Hepatocyte (in vitro differentiated cells): ENCODE results near the gene LGALS4. TPM values are rescaled to one million over a fixed set of nuclear protein-coding genes. Genes with fewer than 3 reads are reported as not detected.
"Not testable (repeated sequence)": the region's sequence is repeated elsewhere in the genome, so short reads cannot be mapped to it uniquely, and the experiment has no call there.

Experiments used
- DNase-seq: peaks from one replicate; pipeline ENCODE4 v3.0.0-alpha.2; 2016; ENCODE audit warnings: low spot score
- H2AFZ ChIP-seq: fragments of 200-600 bp; sonication (generic); 2 replicates; pipeline ENCODE4 v1.6.0; 2016; ENCODE audit warnings: antibody characterized with exemption, mild to moderate bottlenecking
- H3K27ac ChIP-seq: fragments of 200-600 bp; sonication (generic); 2 replicates; pipeline ENCODE4 v1.5.1; 2016; ENCODE audit warnings: mild to moderate bottlenecking
- H3K27me3 ChIP-seq: fragments of 200-600 bp; sonication (generic); 2 replicates; pipeline ENCODE4 v1.6.1; 2016
- H3K36me3 ChIP-seq: fragments of 200-600 bp; sonication (generic); replicated peaks from 2 replicates; pipeline ENCODE4 v1.5.1; 2016; ENCODE audit warnings: low read depth; ENCODE audit not compliant: insufficient read depth
- H3K4me1 ChIP-seq: fragments of 200-600 bp; sonication (generic); 2 replicates; pipeline ENCODE4 v1.5.1; 2016; ENCODE audit warnings: mild to moderate bottlenecking, moderate library complexity; ENCODE audit not compliant: insufficient read depth
- H3K4me2 ChIP-seq: fragments of 200-600 bp; sonication (generic); 2 replicates; pipeline ENCODE4 v1.6.0; 2016
- H3K4me3 ChIP-seq: fragments of 200-600 bp; sonication (generic); 2 replicates; pipeline ENCODE4 v1.5.1; 2016; ENCODE audit warnings: mild to moderate bottlenecking
- H3K79me2 ChIP-seq: fragments of 200-600 bp; sonication (generic); 2 replicates; pipeline ENCODE4 v1.6.0; 2017; ENCODE audit warnings: mild to moderate bottlenecking
- H3K9me2 ChIP-seq: fragments of 200-600 bp; sonication (generic); replicated peaks from 2 replicates; pipeline ENCODE4 v1.6.0; 2017; ENCODE audit warnings: mild to moderate bottlenecking; ENCODE audit not compliant: insufficient read depth
- H3K9me3 ChIP-seq: fragments of 200-600 bp; sonication (generic); 2 replicates; pipeline ENCODE4 v1.5.1; 2016; ENCODE audit warnings: low read depth, mild to moderate bottlenecking
- H4K20me1 ChIP-seq: fragments of 200-600 bp; sonication (generic); 2 replicates; pipeline ENCODE4 v1.6.0; 2016; ENCODE audit warnings: mild to moderate bottlenecking; ENCODE audit not compliant: insufficient read depth, poor library complexity, severe bottlenecking
- CTCF ChIP-seq: fragments of 200-600 bp; sonication (generic); IDR thresholded peaks from 2 replicates; pipeline ENCODE4 v1.5.1; 2016; ENCODE audit warnings: antibody characterized with exemption, mild to moderate bottlenecking; ENCODE audit not compliant: poor library complexity
- EZH2 ChIP-seq: fragments of 200-600 bp; sonication (generic); IDR thresholded peaks from 2 replicates; pipeline ENCODE4 v1.6.1; 2016; ENCODE audit warnings: antibody characterized with exemption, mild to moderate bottlenecking, borderline replicate concordance
- EZH2phosphoT487 ChIP-seq: fragments of 200-600 bp; sonication (generic); IDR thresholded peaks from one replicate; pipeline ENCODE4 v1.6.1; 2018; ENCODE audit warnings: antibody characterized with exemption, mild to moderate bottlenecking, low read depth, moderate library complexity; ENCODE audit not compliant: unreplicated experiment, severe bottlenecking
- WGBS: methylation state at CpG from one replicate; pipeline ENCODE4 v1.1.6; 2016; ENCODE audit warnings: low lambda C conversion rate; ENCODE audit errors: missing lambda C conversion rate; 5-methylcytosine and 5-hydroxymethylcytosine counted together
- polyA plus RNA-seq: library from polyadenylated mRNA; unstranded; fragments of >200 nt; fragmentation: Nextera tagmentation; extraction: Ambion mirVana; gene quantifications from 2 replicates; pipeline ENCODE4 v1.2.1, GENCODE V29; 2016
- total RNA-seq: library from RNA; depleted of rRNA; stranded (reverse); fragments of >200 nt; gene quantifications from 2 replicates; pipeline ENCODE4 v1.2.3, GENCODE V29; 2014

Gene LGALS4
- total and polyA plus RNA-seq, 2 experiments from 2014 or later, result 147 to 199 TPM

GRCh38 chr19:38793671-38794070, 19.1 kb downstream of the LGALS4 start:
- WGBS, result 96% methylated on average over 5 of the region's 5 CpGs
- no peak for TF ChIP-seq CTCF
- TF ChIP-seq EZH2, result no peak
- TF ChIP-seq EZH2phosphoT487, result no peak
- Histone ChIP-seq H3K27ac (no peak overlapping the region), H3K4me1 (no peaks in the 10 kb centered on the region), H3K36me3 (no peaks in the 10 kb centered on the region), H4K20me1 (no peaks in the 10 kb centered on the region), H3K9me2 (no peaks in the 10 kb centered on the region), H2AFZ (no peak overlapping the region), H3K79me2 (no peaks in the 10 kb centered on the region), H3K27me3 (no peaks in the 10 kb centered on the region), H3K4me2 (no peak overlapping the region), H3K4me3 (no peak overlapping the region), H3K9me3 (no peaks in the 10 kb centered on the region)
- DNase-seq, result no peak

- Histone ChIP-seq H4K20me1 (no peaks in the 10 kb centered on the region), H3K79me2 (no peaks in the 10 kb centered on the region), H3K4me1 (no peaks in the 10 kb centered on the region), H3K27me3 (no peaks in the 10 kb centered on the region), H2AFZ (no peak overlapping the region), H3K9me2 (no peaks in the 10 kb centered on the region), H3K4me3 (no peak overlapping the region), H3K36me3 (no peaks in the 10 kb centered on the region), H3K27ac (no peak overlapping the region), H3K9me3 (no peaks in the 10 kb centered on the region), H3K4me2 (no peak overlapping the region)
- no peak for TF ChIP-seq EZH2
- no peak for TF ChIP-seq EZH2phosphoT487
- no peak for TF ChIP-seq CTCF
- WGBS, result 88% methylated on average over 8 of the region's 8 CpGs
- no peak for DNase-seq
Observed at GRCh38 chr19:38793177-38793576, 19.6 kb downstream of the LGALS4 start.

- no peaks in the 10 kb centered on the region for H3K4me1 ChIP-seq
- no peak overlapping the region for H3K4me3 ChIP-seq
- H3K9me2 ChIP-seq, result no peaks in the 10 kb centered on the region
- no peaks in the 10 kb centered on the region for H4K20me1 ChIP-seq
- no peak overlapping the region for H3K4me2 ChIP-seq
- no peaks in the 10 kb centered on the region for H3K9me3 ChIP-seq
- no peak for DNase-seq
- no peaks in the 10 kb centered on the region for H3K36me3 ChIP-seq
- H3K27me3 ChIP-seq, result no peaks in the 10 kb centered on the region
- 93% methylated on average over 48 of the region's 71 CpGs for WGBS
- no peak overlapping the region for H3K27ac ChIP-seq
- H2AFZ ChIP-seq, result no peak overlapping the region
- TF ChIP-seq CTCF (no peak), EZH2phosphoT487 (no peak), EZH2 (no peak)
- H3K79me2 ChIP-seq, result no peaks in the 10 kb centered on the region
Observed at GRCh38 chr19:38792250-38793111, 20.3 kb downstream of the LGALS4 start.

GRCh38 chr19:38791451-38792064, 21.2 kb downstream of the LGALS4 start:
- not testable (repeated sequence) for DNase-seq, H3K4me3 ChIP-seq, H3K4me2 ChIP-seq, H3K9me3 ChIP-seq, H2AFZ ChIP-seq, H3K27me3 ChIP-seq, H3K27ac ChIP-seq, H3K9me2 ChIP-seq, H4K20me1 ChIP-seq, H3K79me2 ChIP-seq, H3K4me1 ChIP-seq, H3K36me3 ChIP-seq
- whole genome bisulfite sequencing, result no CpG with 5 or more reads among the region's 40 CpGs

- H2AFZ ChIP-seq, H3K36me3 ChIP-seq, H3K27ac ChIP-seq, H3K4me3 ChIP-seq, H3K9me2 ChIP-seq, H4K20me1 ChIP-seq, H3K9me3 ChIP-seq, H3K79me2 ChIP-seq, H3K27me3 ChIP-seq, H3K4me2 ChIP-seq, H3K4me1 ChIP-seq, DNase-seq: not testable (repeated sequence)
- WGBS, result 85% methylated on average over 11 of the region's 49 CpGs
Observed at GRCh38 chr19:38790507-38791403, 22.0 kb downstream of the LGALS4 start.
